ENCODE measurements around the gene PLA2G4A.

Gene PLA2G4A

DNA sequence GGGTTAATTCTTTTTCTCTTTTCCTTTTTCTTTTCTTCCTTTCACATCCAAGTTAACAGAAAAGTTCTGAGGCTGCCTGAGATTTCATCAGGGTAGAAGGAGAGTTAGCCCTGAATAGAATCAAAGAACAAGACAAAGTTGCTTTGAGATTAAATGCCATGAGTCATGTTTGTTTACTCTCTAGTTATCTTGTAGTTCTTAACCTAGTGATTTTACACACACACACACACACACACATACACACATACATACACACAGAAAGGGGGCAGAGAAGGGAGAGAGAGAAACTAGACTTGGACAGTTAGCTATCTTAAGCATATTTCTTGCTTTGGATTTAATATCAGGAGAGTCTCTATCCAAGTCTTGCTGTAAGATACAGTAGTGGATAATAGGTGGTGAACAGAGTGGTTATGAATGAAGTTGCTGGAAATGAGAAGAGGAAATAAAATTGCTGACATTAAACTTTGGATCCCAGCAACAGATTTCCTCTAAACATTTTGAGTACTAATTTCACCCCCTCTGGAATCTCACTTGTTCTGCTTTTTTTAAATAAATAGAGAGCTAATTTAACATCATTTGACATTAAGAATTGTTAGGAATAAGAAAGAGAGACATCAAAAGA lies 19.9 kb downstream of the PLA2G4A start:
- no peak overlapping the region for H3K4me3 ChIP-seq (replicated peaks; ENCODE audit: insufficient read depth, low read length)
- no peak overlapping the region for H3K27ac ChIP-seq (replicated peaks)
- DNase-seq (ENCODE audit: low read depth in 1 of 2, low spot score in 1 of 2), result no peak
- H3K27me3 ChIP-seq (ENCODE audit: insufficient read depth, poor library complexity, severe bottlenecking), result no peaks in the 10 kb centered on the region
- TF ChIP-seq POLR2AphosphoS5 (IDR thresholded peaks at IDR 0.05; ENCODE audit: low read depth) (no peak), GABPA (IDR thresholded peaks at IDR 0.05; ENCODE audit: low read depth) (no peak), SPI1 (IDR thresholded peaks at IDR 0.05; ENCODE audit: borderline replicate concordance, low read depth) (no peak)
- TF ChIP-seq, protein P1, sequence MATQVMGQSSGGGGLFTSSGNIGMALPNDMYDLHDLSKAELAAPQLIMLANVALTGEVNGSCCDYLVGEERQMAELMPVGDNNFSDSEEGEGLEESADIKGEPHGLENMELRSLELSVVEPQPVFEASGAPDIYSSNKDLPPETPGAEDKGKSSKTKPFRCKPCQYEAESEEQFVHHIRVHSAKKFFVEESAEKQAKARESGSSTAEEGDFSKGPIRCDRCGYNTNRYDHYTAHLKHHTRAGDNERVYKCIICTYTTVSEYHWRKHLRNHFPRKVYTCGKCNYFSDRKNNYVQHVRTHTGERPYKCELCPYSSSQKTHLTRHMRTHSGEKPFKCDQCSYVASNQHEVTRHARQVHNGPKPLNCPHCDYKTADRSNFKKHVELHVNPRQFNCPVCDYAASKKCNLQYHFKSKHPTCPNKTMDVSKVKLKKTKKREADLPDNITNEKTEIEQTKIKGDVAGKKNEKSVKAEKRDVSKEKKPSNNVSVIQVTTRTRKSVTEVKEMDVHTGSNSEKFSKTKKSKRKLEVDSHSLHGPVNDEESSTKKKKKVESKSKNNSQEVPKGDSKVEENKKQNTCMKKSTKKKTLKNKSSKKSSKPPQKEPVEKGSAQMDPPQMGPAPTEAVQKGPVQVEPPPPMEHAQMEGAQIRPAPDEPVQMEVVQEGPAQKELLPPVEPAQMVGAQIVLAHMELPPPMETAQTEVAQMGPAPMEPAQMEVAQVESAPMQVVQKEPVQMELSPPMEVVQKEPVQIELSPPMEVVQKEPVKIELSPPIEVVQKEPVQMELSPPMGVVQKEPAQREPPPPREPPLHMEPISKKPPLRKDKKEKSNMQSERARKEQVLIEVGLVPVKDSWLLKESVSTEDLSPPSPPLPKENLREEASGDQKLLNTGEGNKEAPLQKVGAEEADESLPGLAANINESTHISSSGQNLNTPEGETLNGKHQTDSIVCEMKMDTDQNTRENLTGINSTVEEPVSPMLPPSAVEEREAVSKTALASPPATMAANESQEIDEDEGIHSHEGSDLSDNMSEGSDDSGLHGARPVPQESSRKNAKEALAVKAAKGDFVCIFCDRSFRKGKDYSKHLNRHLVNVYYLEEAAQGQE (IDR thresholded peaks at IDR 0.05; ENCODE audit: insufficient replicate concordance, low read depth), result no peak
- TF ChIP-seq, protein P2, sequence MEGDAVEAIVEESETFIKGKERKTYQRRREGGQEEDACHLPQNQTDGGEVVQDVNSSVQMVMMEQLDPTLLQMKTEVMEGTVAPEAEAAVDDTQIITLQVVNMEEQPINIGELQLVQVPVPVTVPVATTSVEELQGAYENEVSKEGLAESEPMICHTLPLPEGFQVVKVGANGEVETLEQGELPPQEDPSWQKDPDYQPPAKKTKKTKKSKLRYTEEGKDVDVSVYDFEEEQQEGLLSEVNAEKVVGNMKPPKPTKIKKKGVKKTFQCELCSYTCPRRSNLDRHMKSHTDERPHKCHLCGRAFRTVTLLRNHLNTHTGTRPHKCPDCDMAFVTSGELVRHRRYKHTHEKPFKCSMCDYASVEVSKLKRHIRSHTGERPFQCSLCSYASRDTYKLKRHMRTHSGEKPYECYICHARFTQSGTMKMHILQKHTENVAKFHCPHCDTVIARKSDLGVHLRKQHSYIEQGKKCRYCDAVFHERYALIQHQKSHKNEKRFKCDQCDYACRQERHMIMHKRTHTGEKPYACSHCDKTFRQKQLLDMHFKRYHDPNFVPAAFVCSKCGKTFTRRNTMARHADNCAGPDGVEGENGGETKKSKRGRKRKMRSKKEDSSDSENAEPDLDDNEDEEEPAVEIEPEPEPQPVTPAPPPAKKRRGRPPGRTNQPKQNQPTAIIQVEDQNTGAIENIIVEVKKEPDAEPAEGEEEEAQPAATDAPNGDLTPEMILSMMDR (IDR thresholded peaks at IDR 0.05; ENCODE audit: insufficient read depth, low read length), result no peak

DNA sequence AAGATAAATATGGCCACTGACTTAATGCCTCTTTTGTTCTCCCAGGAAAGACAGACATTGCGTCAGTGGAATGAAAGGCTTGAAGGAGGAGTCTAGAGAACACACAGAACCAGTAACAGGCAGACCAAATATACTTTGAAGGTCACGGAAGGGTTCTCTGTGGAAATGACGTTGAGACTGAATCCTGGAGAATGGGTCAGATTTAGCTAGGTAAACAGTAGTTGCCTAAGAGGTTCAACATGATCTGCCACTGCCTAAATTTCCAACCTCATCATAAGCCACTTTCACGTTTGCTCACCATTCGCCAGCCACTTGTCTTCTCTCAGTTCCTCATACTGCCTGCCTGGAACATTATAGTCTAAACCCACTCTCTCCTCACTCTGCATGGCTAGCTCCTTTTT lies 20.5 kb downstream of the PLA2G4A start:
- Histone ChIP-seq H3K27ac (replicated peaks) (no peak overlapping the region; the same call in 1 of the 2 replicates), H3K4me3 (replicated peaks; ENCODE audit: insufficient read depth, low read length) (no peak overlapping the region), H3K27me3 (ENCODE audit: insufficient read depth, poor library complexity, severe bottlenecking) (no peaks in the 10 kb centered on the region)
- peak; percentile 14 to 66 for DNase-seq (ENCODE audit: low read depth in 1 of 2, low spot score in 1 of 2)
- TF ChIP-seq GABPA (IDR thresholded peaks at IDR 0.05; ENCODE audit: low read depth) (no peak), SPI1 (IDR thresholded peaks at IDR 0.05; ENCODE audit: borderline replicate concordance, low read depth) (peak; percentile 57; the same call in 1 of the 2 replicates)
- TF ChIP-seq, protein P2 (IDR thresholded peaks at IDR 0.05; ENCODE audit: insufficient read depth, low read length), result no peak
- TF ChIP-seq, protein P1 (IDR thresholded peaks at IDR 0.05; ENCODE audit: insufficient replicate concordance, low read depth), result no peak

GRCh38 chr1:186849826-186850225 lies 21.1 kb downstream of the PLA2G4A start:
- H3K27ac ChIP-seq (replicated peaks), result peak overlapping the region; percentile 11; the same call in 1 of the 2 replicates
- DNase-seq (ENCODE audit: low read depth in 1 of 2, low spot score in 1 of 2), result peak in 1 of 2 experiments; percentile 54

More at GRCh38 chr1:186849826-186850225, 21.1 kb downstream of the PLA2G4A start:
- Histone ChIP-seq H3K27me3 (ENCODE audit: insufficient read depth, poor library complexity, severe bottlenecking) (no peaks in the 10 kb centered on the region), H3K4me3 (replicated peaks; ENCODE audit: insufficient read depth, low read length) (no peak overlapping the region)
- peak; percentile 17; the same call in 1 of the 2 replicates for TF ChIP-seq SPI1 (IDR thresholded peaks at IDR 0.05; ENCODE audit: borderline replicate concordance, low read depth)
- TF ChIP-seq, protein P1 (IDR thresholded peaks at IDR 0.05; ENCODE audit: insufficient replicate concordance, low read depth), result no peak
